ENCODE measurements around the gene HECTD2.
"Not testable (repeated sequence)": the region's sequence is repeated elsewhere in the genome, so short reads cannot be mapped to it uniquely, and the experiment has no call there.

The HECTD2 gene

GRCh38 chr10:91444211-91445182 is 34.4 kb downstream of the HECTD2 start:
- no peak for TF ChIP-seq CTCF (IDR thresholded peaks at IDR 0.05; ENCODE audit: control insufficient read depth, insufficient read depth, low read depth, low read length, missing control alignments)
- DNase-seq (ENCODE audit: low read depth): no peak

DNA sequence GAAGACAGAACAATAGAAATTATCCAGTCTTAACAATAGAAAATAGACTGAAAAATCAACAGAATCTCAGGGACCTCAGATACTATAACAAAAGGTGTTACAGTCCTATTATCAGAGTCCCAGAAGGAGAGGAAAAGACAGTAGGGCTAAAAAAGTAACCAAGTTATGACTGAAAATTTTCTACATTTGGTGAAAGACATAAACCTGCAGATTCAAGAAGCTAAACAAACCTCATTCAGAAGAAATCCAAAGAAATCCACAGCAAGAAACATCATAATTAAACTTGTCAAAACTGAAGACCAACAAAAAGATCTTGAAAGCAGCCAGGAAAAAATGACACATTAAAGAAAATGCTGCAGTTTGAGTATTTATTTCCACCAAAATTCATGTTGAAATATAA is 41.9 kb downstream of the HECTD2 start:
- no peak for TF ChIP-seq CTCF (IDR thresholded peaks at IDR 0.05; ENCODE audit: control insufficient read depth, insufficient read depth, low read depth, low read length, missing control alignments)
- no peak for DNase-seq (ENCODE audit: low read depth)
- no peak overlapping the region for H3K4me3 ChIP-seq (ENCODE audit: control insufficient read depth, low read depth, low read length)

More at GRCh38 chr10:91444211-91445182, 34.4 kb downstream of the HECTD2 start:
- no peak overlapping the region for H3K4me3 ChIP-seq (ENCODE audit: control insufficient read depth, low read depth, low read length)

DNA sequence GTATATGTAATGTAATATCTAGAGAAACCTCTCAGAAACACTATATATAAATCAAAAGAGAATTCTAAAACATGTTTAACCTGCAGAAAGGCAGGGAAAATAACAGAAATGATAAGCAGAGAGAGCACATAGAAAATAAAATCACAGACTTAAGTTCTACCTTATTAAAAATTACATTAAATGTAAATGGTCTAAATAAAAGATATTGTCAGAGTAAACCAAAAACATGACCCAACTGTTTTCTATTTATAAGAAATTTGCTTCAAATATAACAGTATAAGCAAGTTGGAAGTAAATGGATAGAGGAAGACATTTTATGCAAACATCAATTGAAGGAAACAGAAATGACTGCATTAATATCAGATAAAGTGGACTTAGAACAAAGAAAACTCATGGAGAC is 43.4 kb downstream of the HECTD2 start:
- no peak for TF ChIP-seq CTCF (IDR thresholded peaks at IDR 0.05; ENCODE audit: control insufficient read depth, insufficient read depth, low read depth, low read length, missing control alignments)
- H3K4me3 ChIP-seq (ENCODE audit: control insufficient read depth, low read depth, low read length): no peak overlapping the region

DNA sequence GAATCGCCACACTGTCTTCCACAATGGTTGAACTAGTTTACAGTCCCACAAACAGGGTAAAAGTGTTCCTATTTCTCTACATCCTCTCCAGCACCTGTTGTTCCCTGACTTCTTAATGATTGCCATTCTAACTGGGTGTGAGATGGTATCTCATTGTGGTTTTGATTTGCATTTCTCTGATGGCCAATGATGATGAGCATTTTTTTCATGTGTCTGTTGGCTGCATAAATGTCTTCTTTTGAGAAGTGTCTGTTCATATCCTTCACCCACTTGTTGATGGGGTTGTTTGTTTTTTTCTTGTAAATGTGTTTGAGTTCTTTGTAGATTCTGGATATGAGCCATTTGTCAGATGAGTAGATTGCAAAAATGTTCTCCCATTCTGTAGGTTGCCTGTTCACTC is 45.0 kb downstream of the HECTD2 start:
- DNase-seq (ENCODE audit: low read depth); H3K4me3 ChIP-seq (ENCODE audit: control insufficient read depth, low read depth, low read length): not testable (repeated sequence)

More for the DNA sequence above, 43.4 kb downstream of the HECTD2 start:
- DNase-seq (ENCODE audit: low read depth): no peak

DNA sequence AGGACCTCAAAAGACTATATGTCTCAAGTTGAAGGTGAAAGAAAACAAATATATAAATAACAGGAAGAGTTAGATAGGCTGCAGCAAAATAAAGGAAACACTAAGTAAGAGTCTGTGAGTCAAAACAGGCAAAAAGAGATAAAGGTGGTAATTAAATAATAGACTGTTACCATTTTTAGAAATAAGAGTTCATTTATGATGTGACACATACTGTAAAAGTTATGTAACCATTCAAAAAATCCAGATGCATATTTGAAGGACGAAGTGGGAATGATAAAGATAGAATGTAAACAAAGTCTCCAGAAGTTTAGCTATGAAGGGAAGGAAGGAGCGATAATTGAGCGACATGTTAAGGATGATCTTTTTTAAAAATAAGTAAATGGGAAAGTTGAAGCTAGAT is 50.5 kb downstream of the HECTD2 start:
- no peak for TF ChIP-seq CTCF (IDR thresholded peaks at IDR 0.05; ENCODE audit: control insufficient read depth, insufficient read depth, low read depth, low read length, missing control alignments)
- no peak for DNase-seq (ENCODE audit: low read depth)
- H3K4me3 ChIP-seq (ENCODE audit: control insufficient read depth, low read depth, low read length): no peak overlapping the region

GRCh38 chr10:91462423-91462822 is 52.3 kb downstream of the HECTD2 start:
- H3K4me3 ChIP-seq (ENCODE audit: control insufficient read depth, low read depth, low read length): no peak overlapping the region
- no peak for TF ChIP-seq CTCF (IDR thresholded peaks at IDR 0.05; ENCODE audit: control insufficient read depth, insufficient read depth, low read depth, low read length, missing control alignments)
- DNase-seq (ENCODE audit: low read depth): no peak

DNA sequence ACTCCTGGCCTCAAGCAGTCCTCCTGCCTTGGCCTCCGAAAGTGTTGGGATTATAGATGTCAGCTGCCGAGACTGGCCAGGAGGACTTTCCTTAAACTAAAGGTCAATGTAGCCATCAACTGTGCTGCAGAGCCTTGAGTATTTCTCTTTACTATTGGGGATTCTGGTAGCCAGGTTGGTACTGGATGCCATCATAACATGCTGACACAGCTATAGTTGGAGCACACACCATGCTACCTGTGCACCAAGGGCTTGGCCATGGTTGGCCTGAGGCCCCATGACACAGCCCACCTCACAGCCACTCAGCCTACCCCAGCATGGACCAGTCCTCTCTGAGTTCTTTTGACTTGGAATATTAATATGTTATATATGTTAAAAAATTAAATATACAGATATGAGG is 54.4 kb downstream of the HECTD2 start:
- no peak for DNase-seq (ENCODE audit: low read depth)
- TF ChIP-seq CTCF (IDR thresholded peaks at IDR 0.05; ENCODE audit: control insufficient read depth, insufficient read depth, low read depth, low read length, missing control alignments): no peak
- no peak overlapping the region for H3K4me3 ChIP-seq (ENCODE audit: control insufficient read depth, low read depth, low read length)

Measured in AG09309 (cell line).